A549 (cell line): ENCODE results near the gene CELF2.

Source experiments
- POLR2A ChIP-seq: IDR thresholded peaks from 2 replicates; pipeline ENCODE4 v1.6.1; 2012; ENCODE audit warnings: mild to moderate bottlenecking, low read length
- POLR2AphosphoS2 ChIP-seq: conservative IDR thresholded peaks from 2 replicates; pipeline ENCODE4 v1.6.1; 2012; ENCODE audit warnings: low read length, improper control_type of control experiment, inconsistent platforms
- TF ChIP-seq, protein P1 (sequence below): fragments of >200 bp; sonication (Bioruptor Twin); formaldehyde crosslinking; IDR thresholded peaks from 3 replicates; pipeline ENCODE4 v1.5.1; 2016

DNA sequence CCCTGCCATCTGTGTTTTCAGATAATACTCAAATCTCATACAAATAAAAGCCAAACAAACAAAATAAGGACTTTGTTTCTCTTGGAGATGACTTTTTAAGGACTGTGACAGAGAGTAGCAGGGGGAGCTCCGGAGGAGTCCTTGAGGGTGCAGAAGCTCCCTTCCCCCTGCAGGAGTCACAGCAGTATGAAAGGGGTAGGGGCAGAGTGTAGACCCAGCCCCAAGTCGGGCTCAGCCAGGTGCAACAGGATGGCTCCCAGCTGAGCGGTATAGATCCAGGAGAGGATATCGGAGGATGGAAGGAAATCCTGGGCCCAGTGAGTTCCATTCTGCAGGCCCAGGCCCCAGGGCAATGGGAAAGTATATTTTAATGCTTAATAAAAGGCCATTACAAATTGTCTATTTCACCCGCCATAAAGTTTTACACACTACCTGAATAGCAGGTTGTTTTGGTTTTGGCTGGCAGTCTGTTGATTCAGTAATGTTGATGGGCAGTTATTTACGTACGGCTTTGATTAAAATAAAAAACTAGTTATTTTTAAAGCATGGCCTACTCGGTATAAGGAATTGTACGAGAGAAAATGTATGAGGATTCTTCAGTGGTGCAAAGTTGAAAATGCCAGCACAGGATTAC is 206.0 kb downstream of the CELF2 start:
- TF ChIP-seq POLR2A (no peak), POLR2AphosphoS2 (no peak)
- TF ChIP-seq, protein P1, sequence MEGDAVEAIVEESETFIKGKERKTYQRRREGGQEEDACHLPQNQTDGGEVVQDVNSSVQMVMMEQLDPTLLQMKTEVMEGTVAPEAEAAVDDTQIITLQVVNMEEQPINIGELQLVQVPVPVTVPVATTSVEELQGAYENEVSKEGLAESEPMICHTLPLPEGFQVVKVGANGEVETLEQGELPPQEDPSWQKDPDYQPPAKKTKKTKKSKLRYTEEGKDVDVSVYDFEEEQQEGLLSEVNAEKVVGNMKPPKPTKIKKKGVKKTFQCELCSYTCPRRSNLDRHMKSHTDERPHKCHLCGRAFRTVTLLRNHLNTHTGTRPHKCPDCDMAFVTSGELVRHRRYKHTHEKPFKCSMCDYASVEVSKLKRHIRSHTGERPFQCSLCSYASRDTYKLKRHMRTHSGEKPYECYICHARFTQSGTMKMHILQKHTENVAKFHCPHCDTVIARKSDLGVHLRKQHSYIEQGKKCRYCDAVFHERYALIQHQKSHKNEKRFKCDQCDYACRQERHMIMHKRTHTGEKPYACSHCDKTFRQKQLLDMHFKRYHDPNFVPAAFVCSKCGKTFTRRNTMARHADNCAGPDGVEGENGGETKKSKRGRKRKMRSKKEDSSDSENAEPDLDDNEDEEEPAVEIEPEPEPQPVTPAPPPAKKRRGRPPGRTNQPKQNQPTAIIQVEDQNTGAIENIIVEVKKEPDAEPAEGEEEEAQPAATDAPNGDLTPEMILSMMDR: no peak
